Upper lobe of right lung (tissue), 1 donor: ENCODE results near the gene BZW1. TPM values are rescaled to one million over a fixed set of nuclear protein-coding genes. Genes with fewer than 3 reads are reported as not detected.
A peak's percentile ranks its signal among the peaks of the same experiment; 100 is the strongest.

Experiments
- ATAC-seq: fragments of 200-7000 bp; cut with Tn5 transposase; one replicate; pipeline ENCODE4 v1.9.1; 2020; ENCODE audit warnings: mild to moderate bottlenecking, moderate library complexity
- DNase-seq: peaks from one replicate; pipeline ENCODE4 v3.0.0-alpha.2; 2020
- H3K27ac ChIP-seq: fragments of 200-600 bp; one replicate; pipeline ENCODE4 v1.8.0; 2022
- H3K27me3 ChIP-seq: fragments of 200-600 bp; one replicate; pipeline ENCODE4 v1.8.0; 2022; ENCODE audit warnings: mild to moderate bottlenecking
- H3K36me3 ChIP-seq: fragments of 200-600 bp; one replicate; pipeline ENCODE4 v1.8.0; 2022
- H3K4me1 ChIP-seq: fragments of 200-600 bp; one replicate; pipeline ENCODE4 v1.8.0; 2022
- H3K4me3 ChIP-seq: fragments of 200-600 bp; one replicate; pipeline ENCODE4 v1.8.0; 2022; ENCODE audit warnings: mild to moderate bottlenecking
- H3K9me3 ChIP-seq: fragments of 200-600 bp; one replicate; pipeline ENCODE4 v1.8.0; 2022
- intact Hi-C: fragments of 100-400 bp; cut with DNase I; formaldehyde crosslinking; loops from one replicate; pipeline ENCODE4 v1.11.0; 2022
- total RNA-seq: library from RNA; stranded (reverse); fragmentation: NEBNext Ultra II Directional; extraction: Animal tissue kit (Norgen Biotek cat#: 25700); gene quantifications from one replicate; pipeline ENCODE4 v1.2.1, GENCODE V29; 2021
- TF ChIP-seq, protein P1 (sequence below): fragments of 200-600 bp; IDR thresholded peaks from one replicate; pipeline ENCODE4 v1.8.0; 2022; ENCODE audit warnings: antibody characterized with exemption
- donor health status: DM: no; HTN: yes; CAD: no; lungs with severe emphysema.

Gene BZW1
- total RNA-seq, 1 donor from 2014 or later, result 158 TPM

- intact Hi-C loops, result no loop called here
These were observed 32.6 kb downstream of the BZW1 start for GRCh38 chr2:200843993-200844948.

GRCh38 chr2:200845194-200845593 lies 33.5 kb downstream of the BZW1 start:
- no peak overlapping the region for H3K27ac ChIP-seq
- intact Hi-C loops, result no loop called here
- H3K36me3 ChIP-seq, result peaks cover 1% of the 10 kb centered on the region
- DNase-seq (no peak), ATAC-seq (peak; percentile 22)
- H3K4me3 ChIP-seq, result no peak overlapping the region
- no peaks in the 10 kb centered on the region for H3K9me3 ChIP-seq
- no peaks in the 10 kb centered on the region for H3K27me3 ChIP-seq
- H3K4me1 ChIP-seq, result no peaks in the 10 kb centered on the region
- TF ChIP-seq, protein P1, sequence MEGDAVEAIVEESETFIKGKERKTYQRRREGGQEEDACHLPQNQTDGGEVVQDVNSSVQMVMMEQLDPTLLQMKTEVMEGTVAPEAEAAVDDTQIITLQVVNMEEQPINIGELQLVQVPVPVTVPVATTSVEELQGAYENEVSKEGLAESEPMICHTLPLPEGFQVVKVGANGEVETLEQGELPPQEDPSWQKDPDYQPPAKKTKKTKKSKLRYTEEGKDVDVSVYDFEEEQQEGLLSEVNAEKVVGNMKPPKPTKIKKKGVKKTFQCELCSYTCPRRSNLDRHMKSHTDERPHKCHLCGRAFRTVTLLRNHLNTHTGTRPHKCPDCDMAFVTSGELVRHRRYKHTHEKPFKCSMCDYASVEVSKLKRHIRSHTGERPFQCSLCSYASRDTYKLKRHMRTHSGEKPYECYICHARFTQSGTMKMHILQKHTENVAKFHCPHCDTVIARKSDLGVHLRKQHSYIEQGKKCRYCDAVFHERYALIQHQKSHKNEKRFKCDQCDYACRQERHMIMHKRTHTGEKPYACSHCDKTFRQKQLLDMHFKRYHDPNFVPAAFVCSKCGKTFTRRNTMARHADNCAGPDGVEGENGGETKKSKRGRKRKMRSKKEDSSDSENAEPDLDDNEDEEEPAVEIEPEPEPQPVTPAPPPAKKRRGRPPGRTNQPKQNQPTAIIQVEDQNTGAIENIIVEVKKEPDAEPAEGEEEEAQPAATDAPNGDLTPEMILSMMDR, result no peak

More at GRCh38 chr2:200843993-200844948, 32.6 kb downstream of the BZW1 start:
- no peak for DNase-seq
- no peak overlapping the region for H3K4me3 ChIP-seq
- H3K4me1 ChIP-seq, result no peaks in the 10 kb centered on the region
- no peak overlapping the region for H3K27ac ChIP-seq
- H3K36me3 ChIP-seq, result no peaks in the 10 kb centered on the region
- H3K9me3 ChIP-seq, result no peaks in the 10 kb centered on the region
- peak; percentile 23 for ATAC-seq
- TF ChIP-seq, protein P1, result no peak
- H3K27me3 ChIP-seq, result no peaks in the 10 kb centered on the region

DNA sequence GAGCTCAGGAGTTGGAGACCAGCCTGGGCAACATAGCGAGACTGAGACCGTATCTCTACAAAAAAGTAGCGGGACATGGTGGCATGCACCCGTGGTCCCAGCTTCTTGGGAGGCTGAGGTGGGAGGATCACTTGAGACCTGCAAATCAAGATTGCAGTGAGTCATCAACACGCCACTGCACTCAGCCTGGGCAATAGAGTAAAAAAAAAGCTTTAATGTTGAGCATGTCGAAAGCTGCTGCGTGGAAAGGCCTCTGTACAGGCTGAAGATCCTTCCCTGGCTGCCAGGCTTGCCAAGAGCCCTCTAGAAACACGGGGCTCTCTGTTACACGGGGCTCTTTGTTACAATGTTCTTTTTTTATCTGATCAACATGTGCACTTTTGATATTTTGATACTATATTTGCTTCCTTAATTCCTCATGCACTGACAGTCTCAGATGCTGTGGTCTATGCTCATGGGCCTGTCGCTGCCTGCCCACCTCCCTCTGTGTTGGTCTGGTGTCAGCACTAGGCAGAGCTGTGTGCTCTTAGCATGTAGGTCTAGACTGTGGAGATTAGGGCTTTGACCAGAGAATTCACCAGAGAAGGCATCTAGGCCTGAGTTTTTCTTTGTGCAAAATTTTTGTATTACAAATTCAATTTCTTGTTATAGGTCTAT lies 34.1 kb downstream of the BZW1 start:
- Histone ChIP-seq H3K4me1 (no peaks in the 10 kb centered on the region), H3K4me3 (no peak overlapping the region), H3K36me3 (peaks cover 7% of the 10 kb centered on the region), H3K27ac (no peak overlapping the region), H3K9me3 (no peaks in the 10 kb centered on the region), H3K27me3 (no peaks in the 10 kb centered on the region)
- TF ChIP-seq, protein P1, result no peak
- intact Hi-C loops, result no loop called here
- peak; percentile 25 for ATAC-seq
- DNase-seq, result no peak

DNA sequence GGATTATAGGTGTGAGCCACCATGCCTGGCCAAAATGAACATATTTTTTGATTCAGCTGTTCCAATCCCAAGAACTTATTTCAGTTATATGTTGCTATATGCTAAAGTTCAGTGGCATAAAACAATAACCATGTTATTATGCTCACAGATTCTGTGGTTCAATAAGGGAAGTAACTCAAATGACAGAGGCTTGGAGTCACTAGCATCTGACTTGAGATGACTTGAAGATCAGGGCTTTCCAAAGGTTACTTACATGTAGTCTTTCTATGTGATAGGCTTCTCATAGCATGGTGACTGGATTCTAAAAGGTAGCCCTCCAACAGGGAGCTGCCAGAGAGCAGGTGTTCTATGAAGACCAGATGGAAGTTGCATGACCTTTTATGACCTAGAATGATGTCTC lies 35.6 kb downstream of the BZW1 start:
- TF ChIP-seq, protein P1, result no peak
- H3K4me1 ChIP-seq, result no peaks in the 10 kb centered on the region
- H3K36me3 ChIP-seq, result peaks cover 22% of the 10 kb centered on the region
- H3K27ac ChIP-seq, result no peak overlapping the region
- intact Hi-C loops, result no loop called here
- H3K9me3 ChIP-seq, result no peaks in the 10 kb centered on the region
- ATAC-seq, result no peak
- H3K27me3 ChIP-seq, result no peaks in the 10 kb centered on the region
- DNase-seq, result no peak
- H3K4me3 ChIP-seq, result no peak overlapping the region

GRCh38 chr2:200847939-200848338 lies 36.2 kb downstream of the BZW1 start:
- intact Hi-C loops, result no loop called here
- Histone ChIP-seq H3K27me3 (no peaks in the 10 kb centered on the region), H3K4me1 (no peaks in the 10 kb centered on the region), H3K9me3 (no peaks in the 10 kb centered on the region), H3K36me3 (peaks cover 29% of the 10 kb centered on the region), H3K27ac (no peak overlapping the region), H3K4me3 (no peak overlapping the region)
- DNase-seq, result no peak
- no peak for ATAC-seq
- TF ChIP-seq, protein P1, result no peak
